HepG2 (cell line): Measurements from ENCODE around the gene ACSM6. TPM values are rescaled to one million over a fixed set of nuclear protein-coding genes. Genes with fewer than 3 reads are reported as not detected.

ENCODE experiments used
- DPF2 ChIP-seq: sonication (generic); formaldehyde crosslinking; IDR thresholded peaks from 2 replicates; pipeline ENCODE4 v1.4.0; 2020; ENCODE audit warnings: mild to moderate bottlenecking, low read depth, missing genetic modification reagents, borderline replicate concordance
- GATA4 ChIP-seq: sonication (generic); IDR thresholded peaks from 2 replicates; pipeline ENCODE4 v1.6.1; 2016; ENCODE audit warnings: antibody characterized with exemption, low read depth, borderline replicate concordance
- HMG20A ChIP-seq: IDR thresholded peaks from 2 replicates; pipeline ENCODE4 v1.6.1; 2016; ENCODE audit warnings: borderline replicate concordance
- NAIF1 ChIP-seq: sonication (generic); formaldehyde crosslinking; IDR thresholded peaks from 2 replicates; pipeline ENCODE4 v1.5.0; 2020; ENCODE audit warnings: mild to moderate bottlenecking, missing genetic modification reagents, borderline replicate concordance
- NCOR1 ChIP-seq: fragments of 200-600 bp; sonication (generic); IDR thresholded peaks from 2 replicates; pipeline ENCODE4 v1.7.0; 2017; ENCODE audit warnings: antibody characterized with exemption, low read length, borderline replicate concordance
- NFE2L2 ChIP-seq: fragments of 150-350 bp; IDR thresholded peaks from 2 replicates; pipeline ENCODE4 v1.6.1; 2014; ENCODE audit warnings: low read length
- SOX6 ChIP-seq, 2 experiments: fragments of 450-650 bp in 1 of 2; sonication (generic) in 1 of 2; formaldehyde crosslinking in 1 of 2; IDR thresholded peaks; 2 replicates each; pipeline versions ENCODE4 v1.4.0 to v1.6.1; 2017 to 2020; ENCODE audit warnings: antibody characterized with exemption in 1 of 2, mild to moderate bottlenecking in 1 of 2, missing genetic modification reagents in 1 of 2
- polyA plus RNA-seq, 8 experiments: library from polyadenylated mRNA; depleted of rRNA in 3 of 8; stranded (reverse) in 7 of 8; unstranded in 1 of 8; fragments of >200 nt; fragmentation: Illumina TruSeq in 4 of 8; extraction: Trizol in 4 of 8; gene quantifications; 2 replicates each; pipeline versions ENCODE4 v1.2.1 to v1.2.3, GENCODE V29; 2011 to 2016; ENCODE audit warnings: low read depth in 4 of 8, missing spikeins in 1 of 8, mixed read lengths in 1 of 8; ENCODE audit not compliant: insufficient read depth in 1 of 8
- total RNA-seq, 5 experiments: library from RNA; depleted of rRNA; stranded (reverse); fragments of >200 nt; fragmentation: Illumina TruSeq; extraction: Trizol; gene quantifications; 2 replicates each; pipeline ENCODE4 v1.2.3, GENCODE V29; 2016; ENCODE audit warnings: low read depth in 1 of 5
- TF ChIP-seq, protein P1 (sequence below), 2 experiments: sonication (generic) in 1 of 2; formaldehyde crosslinking in 1 of 2; IDR thresholded peaks; 2 replicates each; pipeline versions ENCODE4 v1.4.0 to v1.6.1; 2018 to 2020; ENCODE audit warnings: missing genetic modification reagents in 2 of 2, borderline replicate concordance in 1 of 2, low read depth in 1 of 2, mild to moderate bottlenecking in 1 of 2, missing biosample characterization in 1 of 2
- TF ChIP-seq, protein P2 (sequence below): sonication (generic); formaldehyde crosslinking; IDR thresholded peaks from 2 replicates; pipeline ENCODE4 v1.8.1; 2023; ENCODE audit warnings: mild to moderate bottlenecking, inconsistent platforms, moderate library complexity, missing genetic modification reagents, borderline replicate concordance
- TF ChIP-seq, protein P3 (sequence below): sonication (generic); formaldehyde crosslinking; IDR thresholded peaks from 2 replicates; pipeline ENCODE4 v1.5.0; 2020; ENCODE audit warnings: mild to moderate bottlenecking, missing genetic modification reagents
- TF ChIP-seq, protein P4 (sequence below): sonication (generic); formaldehyde crosslinking; IDR thresholded peaks from 2 replicates; pipeline ENCODE4 v1.4.0; 2020; ENCODE audit warnings: missing genetic modification reagents
- TF ChIP-seq, protein P5 (sequence below): sonication (generic); formaldehyde crosslinking; IDR thresholded peaks from 2 replicates; pipeline ENCODE4 v1.9.0; 2021; ENCODE audit warnings: missing genetic modification reagents, borderline replicate concordance
- TF ChIP-seq, protein P6 (sequence below): sonication (generic); formaldehyde crosslinking; IDR thresholded peaks from 2 replicates; pipeline ENCODE4 v1.4.0; 2020; ENCODE audit warnings: missing genetic modification reagents

ACSM6 gene
- total and polyA plus RNA-seq, 2 of the 13 experiments (the other 11 are each of a cell fraction or from before 2014, with no cell fraction given): not detected

DNA sequence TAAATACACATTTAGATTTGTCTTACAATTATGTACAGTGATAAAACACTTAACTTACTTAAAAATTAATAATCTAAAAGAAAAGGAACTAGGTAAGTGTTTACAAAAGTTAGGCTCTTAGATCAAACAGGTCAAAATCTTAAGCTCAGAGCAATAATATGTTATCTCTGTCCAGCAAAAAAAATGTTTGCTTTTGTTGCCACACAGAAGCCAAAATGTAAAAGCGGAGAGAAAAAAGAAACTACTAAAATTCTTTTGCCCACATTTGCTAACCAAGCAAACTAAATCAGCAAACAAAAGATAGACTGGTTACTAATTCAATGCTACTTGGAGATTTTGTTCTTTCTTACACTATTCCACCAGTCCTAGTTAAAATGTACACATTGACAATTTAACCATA, 15.2 kb upstream of the ACSM6 start (continued):
- TF ChIP-seq, protein P1, sequence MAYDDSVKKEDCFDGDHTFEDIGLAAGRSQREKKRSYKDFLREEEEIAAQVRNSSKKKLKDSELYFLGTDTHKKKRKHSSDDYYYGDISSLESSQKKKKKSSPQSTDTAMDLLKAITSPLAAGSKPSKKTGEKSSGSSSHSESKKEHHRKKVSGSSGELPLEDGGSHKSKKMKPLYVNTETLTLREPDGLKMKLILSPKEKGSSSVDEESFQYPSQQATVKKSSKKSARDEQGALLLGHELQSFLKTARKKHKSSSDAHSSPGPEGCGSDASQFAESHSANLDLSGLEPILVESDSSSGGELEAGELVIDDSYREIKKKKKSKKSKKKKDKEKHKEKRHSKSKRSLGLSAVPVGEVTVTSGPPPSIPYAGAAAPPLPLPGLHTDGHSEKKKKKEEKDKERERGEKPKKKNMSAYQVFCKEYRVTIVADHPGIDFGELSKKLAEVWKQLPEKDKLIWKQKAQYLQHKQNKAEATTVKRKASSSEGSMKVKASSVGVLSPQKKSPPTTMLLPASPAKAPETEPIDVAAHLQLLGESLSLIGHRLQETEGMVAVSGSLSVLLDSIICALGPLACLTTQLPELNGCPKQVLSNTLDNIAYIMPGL (CRISPR knock-in tag; IDR thresholded peaks at IDR 0.05; ENCODE audit: borderline replicate concordance in 1 of 2, low read depth in 1 of 2): no peak
- TF ChIP-seq, protein P2, sequence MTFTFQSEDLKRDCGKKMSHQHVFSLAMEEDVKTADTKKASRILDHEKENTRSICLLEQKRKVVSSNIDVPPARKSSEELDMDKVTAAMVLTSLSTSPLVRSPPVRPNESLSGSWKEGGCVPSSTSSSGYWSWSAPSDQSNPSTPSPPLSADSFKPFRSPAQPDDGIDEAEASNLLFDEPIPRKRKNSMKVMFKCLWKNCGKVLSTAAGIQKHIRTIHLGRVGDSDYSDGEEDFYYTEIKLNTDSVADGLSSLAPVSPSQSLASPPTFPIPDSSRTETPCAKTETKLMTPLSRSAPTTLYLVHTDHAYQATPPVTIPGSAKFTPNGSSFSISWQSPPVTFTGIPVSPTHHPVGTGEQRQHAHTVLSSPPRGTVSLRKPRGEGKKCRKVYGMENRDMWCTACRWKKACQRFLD (CRISPR knock-in tag): no peak
- TF ChIP-seq SOX6 (IDR thresholded peaks at IDR 0.05): no peak
- peak; percentile 71; the same call in 1 of the 2 replicates for TF ChIP-seq SOX6 (CRISPR knock-in tag; IDR thresholded peaks at IDR 0.05)
- TF ChIP-seq DPF2 (CRISPR knock-in tag): peak; percentile 31; the same call in 1 of the 2 replicates
- peak; percentile 73; the same call in 1 of the 2 replicates for TF ChIP-seq GATA4
- TF ChIP-seq NAIF1 (CRISPR knock-in tag): no peak; the same call in 1 of the 2 replicates
- TF ChIP-seq, protein P3, sequence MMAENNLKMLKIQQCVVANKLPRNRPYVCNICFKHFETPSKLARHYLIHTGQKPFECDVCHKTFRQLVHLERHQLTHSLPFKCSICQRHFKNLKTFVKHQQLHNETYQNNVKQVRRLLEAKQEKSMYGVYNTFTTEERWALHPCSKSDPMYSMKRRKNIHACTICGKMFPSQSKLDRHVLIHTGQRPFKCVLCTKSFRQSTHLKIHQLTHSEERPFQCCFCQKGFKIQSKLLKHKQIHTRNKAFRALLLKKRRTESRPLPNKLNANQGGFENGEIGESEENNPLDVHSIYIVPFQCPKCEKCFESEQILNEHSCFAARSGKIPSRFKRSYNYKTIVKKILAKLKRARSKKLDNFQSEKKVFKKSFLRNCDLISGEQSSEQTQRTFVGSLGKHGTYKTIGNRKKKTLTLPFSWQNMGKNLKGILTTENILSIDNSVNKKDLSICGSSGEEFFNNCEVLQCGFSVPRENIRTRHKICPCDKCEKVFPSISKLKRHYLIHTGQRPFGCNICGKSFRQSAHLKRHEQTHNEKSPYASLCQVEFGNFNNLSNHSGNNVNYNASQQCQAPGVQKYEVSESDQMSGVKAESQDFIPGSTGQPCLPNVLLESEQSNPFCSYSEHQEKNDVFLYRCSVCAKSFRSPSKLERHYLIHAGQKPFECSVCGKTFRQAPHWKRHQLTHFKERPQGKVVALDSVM (CRISPR knock-in tag): no peak
- TF ChIP-seq NFE2L2: no peak
- peak; percentile 58; the same call in 1 of the 2 replicates for TF ChIP-seq HMG20A (CRISPR knock-in tag)
- no peak for TF ChIP-seq NCOR1
- TF ChIP-seq, protein P4, sequence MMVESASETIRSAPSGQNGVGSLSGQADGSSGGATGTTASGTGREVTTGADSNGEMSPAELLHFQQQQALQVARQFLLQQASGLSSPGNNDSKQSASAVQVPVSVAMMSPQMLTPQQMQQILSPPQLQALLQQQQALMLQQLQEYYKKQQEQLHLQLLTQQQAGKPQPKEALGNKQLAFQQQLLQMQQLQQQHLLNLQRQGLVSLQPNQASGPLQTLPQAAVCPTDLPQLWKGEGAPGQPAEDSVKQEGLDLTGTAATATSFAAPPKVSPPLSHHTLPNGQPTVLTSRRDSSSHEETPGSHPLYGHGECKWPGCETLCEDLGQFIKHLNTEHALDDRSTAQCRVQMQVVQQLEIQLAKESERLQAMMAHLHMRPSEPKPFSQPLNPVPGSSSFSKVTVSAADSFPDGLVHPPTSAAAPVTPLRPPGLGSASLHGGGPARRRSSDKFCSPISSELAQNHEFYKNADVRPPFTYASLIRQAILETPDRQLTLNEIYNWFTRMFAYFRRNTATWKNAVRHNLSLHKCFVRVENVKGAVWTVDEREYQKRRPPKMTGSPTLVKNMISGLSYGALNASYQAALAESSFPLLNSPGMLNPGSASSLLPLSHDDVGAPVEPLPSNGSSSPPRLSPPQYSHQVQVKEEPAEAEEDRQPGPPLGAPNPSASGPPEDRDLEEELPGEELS (CRISPR knock-in tag): peak; percentile 76
- TF ChIP-seq, protein P5, sequence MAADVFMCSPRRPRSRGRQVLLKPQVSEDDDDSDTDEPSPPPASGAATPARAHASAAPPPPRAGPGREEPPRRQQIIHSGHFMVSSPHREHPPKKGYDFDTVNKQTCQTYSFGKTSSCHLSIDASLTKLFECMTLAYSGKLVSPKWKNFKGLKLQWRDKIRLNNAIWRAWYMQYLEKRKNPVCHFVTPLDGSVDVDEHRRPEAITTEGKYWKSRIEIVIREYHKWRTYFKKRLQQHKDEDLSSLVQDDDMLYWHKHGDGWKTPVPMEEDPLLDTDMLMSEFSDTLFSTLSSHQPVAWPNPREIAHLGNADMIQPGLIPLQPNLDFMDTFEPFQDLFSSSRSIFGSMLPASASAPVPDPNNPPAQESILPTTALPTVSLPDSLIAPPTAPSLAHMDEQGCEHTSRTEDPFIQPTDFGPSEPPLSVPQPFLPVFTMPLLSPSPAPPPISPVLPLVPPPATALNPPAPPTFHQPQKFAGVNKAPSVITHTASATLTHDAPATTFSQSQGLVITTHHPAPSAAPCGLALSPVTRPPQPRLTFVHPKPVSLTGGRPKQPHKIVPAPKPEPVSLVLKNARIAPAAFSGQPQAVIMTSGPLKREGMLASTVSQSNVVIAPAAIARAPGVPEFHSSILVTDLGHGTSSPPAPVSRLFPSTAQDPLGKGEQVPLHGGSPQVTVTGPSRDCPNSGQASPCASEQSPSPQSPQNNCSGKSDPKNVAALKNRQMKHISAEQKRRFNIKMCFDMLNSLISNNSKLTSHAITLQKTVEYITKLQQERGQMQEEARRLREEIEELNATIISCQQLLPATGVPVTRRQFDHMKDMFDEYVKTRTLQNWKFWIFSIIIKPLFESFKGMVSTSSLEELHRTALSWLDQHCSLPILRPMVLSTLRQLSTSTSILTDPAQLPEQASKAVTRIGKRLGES (CRISPR knock-in tag): no peak
- TF ChIP-seq, protein P6, sequence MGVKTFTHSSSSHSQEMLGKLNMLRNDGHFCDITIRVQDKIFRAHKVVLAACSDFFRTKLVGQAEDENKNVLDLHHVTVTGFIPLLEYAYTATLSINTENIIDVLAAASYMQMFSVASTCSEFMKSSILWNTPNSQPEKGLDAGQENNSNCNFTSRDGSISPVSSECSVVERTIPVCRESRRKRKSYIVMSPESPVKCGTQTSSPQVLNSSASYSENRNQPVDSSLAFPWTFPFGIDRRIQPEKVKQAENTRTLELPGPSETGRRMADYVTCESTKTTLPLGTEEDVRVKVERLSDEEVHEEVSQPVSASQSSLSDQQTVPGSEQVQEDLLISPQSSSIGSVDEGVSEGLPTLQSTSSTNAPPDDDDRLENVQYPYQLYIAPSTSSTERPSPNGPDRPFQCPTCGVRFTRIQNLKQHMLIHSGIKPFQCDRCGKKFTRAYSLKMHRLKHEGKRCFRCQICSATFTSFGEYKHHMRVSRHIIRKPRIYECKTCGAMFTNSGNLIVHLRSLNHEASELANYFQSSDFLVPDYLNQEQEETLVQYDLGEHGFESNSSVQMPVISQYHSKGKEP (CRISPR knock-in tag): no peak
